GM21529 (cell line): ENCODE data around the gene EFNA4.

Source experiments
- ATAC-seq: cut with Tn5 transposase; IDR thresholded peaks from one replicate; pipeline ENCODE4 v1.9.1; 2021; ENCODE audit not compliant: unreplicated experiment

The EFNA4 gene

GRCh38 chr1:155085504-155086127, 22.1 kb downstream of the EFNA4 start:
- no peak for ATAC-seq

- ATAC-seq: no peak
Measured at GRCh38 chr1:155086128-155086741, 22.7 kb downstream of the EFNA4 start.

- no peak for ATAC-seq
Measured at GRCh38 chr1:155086856-155087535, 23.5 kb downstream of the EFNA4 start.

- no peak for ATAC-seq
Measured at GRCh38 chr1:155091071-155092051, 27.8 kb downstream of the EFNA4 start.

GRCh38 chr1:155092131-155092530, 28.6 kb downstream of the EFNA4 start:
- ATAC-seq: no peak

GRCh38 chr1:155092641-155093040, 29.1 kb downstream of the EFNA4 start:
- ATAC-seq: no peak

- no peak for ATAC-seq
Measured at GRCh38 chr1:155093911-155094621, 30.5 kb downstream of the EFNA4 start.

- no peak for ATAC-seq
Measured at GRCh38 chr1:155094622-155094948, 31.0 kb downstream of the EFNA4 start.

- ATAC-seq: no peak
Measured at GRCh38 chr1:155099331-155099730, 35.8 kb downstream of the EFNA4 start.

GRCh38 chr1:155103325-155103724, 39.8 kb downstream of the EFNA4 start:
- no peak for ATAC-seq

GRCh38 chr1:155104605-155105534, 41.3 kb downstream of the EFNA4 start:
- no peak for ATAC-seq

GRCh38 chr1:155105604-155106011, 42.1 kb downstream of the EFNA4 start:
- ATAC-seq: no peak

GRCh38 chr1:155106862-155107261, 43.3 kb downstream of the EFNA4 start:
- no peak for ATAC-seq

GRCh38 chr1:155107309-155108264, 44.0 kb downstream of the EFNA4 start:
- ATAC-seq: no peak

GRCh38 chr1:155108296-155108695, 44.8 kb downstream of the EFNA4 start:
- ATAC-seq: no peak

- no peak for ATAC-seq
Measured at GRCh38 chr1:155110381-155110780, 46.8 kb downstream of the EFNA4 start.

- ATAC-seq: no peak
Measured at GRCh38 chr1:155110826-155111225, 47.3 kb downstream of the EFNA4 start.

- no peak for ATAC-seq
Measured at GRCh38 chr1:155113450-155113980, 50.0 kb downstream of the EFNA4 start.
